ENCODE results near the gene MIDN.
A peak's percentile ranks its signal among the peaks of the same experiment; 100 is the strongest.

The MIDN gene

GRCh38 chr19:1259206-1259875 is 11.0 kb downstream of the MIDN start:
- DNase-seq (ENCODE audit: low read depth), result peak; percentile 60

- peak; percentile 48 for DNase-seq (ENCODE audit: low read depth)
Measured at GRCh38 chr19:1259876-1260748, 11.7 kb downstream of the MIDN start.

GRCh38 chr19:1260749-1261537 is 12.6 kb downstream of the MIDN start:
- DNase-seq (ENCODE audit: low read depth), result peak; percentile 97

GRCh38 chr19:1261538-1261797 is 13.1 kb downstream of the MIDN start:
- DNase-seq (ENCODE audit: low read depth), result no peak

GRCh38 chr19:1261798-1262622 is 13.6 kb downstream of the MIDN start:
- DNase-seq (ENCODE audit: low read depth), result no peak

GRCh38 chr19:1262623-1263123 is 14.3 kb downstream of the MIDN start:
- DNase-seq (ENCODE audit: low read depth), result no peak

GRCh38 chr19:1263188-1263587 is 14.8 kb downstream of the MIDN start:
- DNase-seq (ENCODE audit: low read depth), result no peak

GRCh38 chr19:1264801-1265614 is 16.6 kb downstream of the MIDN start:
- no peak for DNase-seq (ENCODE audit: low read depth)

- no peak for DNase-seq (ENCODE audit: low read depth)
Measured at GRCh38 chr19:1265615-1266128, 17.3 kb downstream of the MIDN start.

GRCh38 chr19:1266129-1266915 is 17.9 kb downstream of the MIDN start:
- DNase-seq (ENCODE audit: low read depth), result peak; percentile 81

GRCh38 chr19:1266916-1267476 is 18.6 kb downstream of the MIDN start:
- DNase-seq (ENCODE audit: low read depth), result peak; percentile 62

- no peak for DNase-seq (ENCODE audit: low read depth)
Measured at GRCh38 chr19:1267477-1268225, 19.3 kb downstream of the MIDN start.

- no peak for DNase-seq (ENCODE audit: low read depth)
Measured at GRCh38 chr19:1268226-1269064, 20.1 kb downstream of the MIDN start.

GRCh38 chr19:1269065-1269477 is 20.7 kb downstream of the MIDN start, which contains the start of gene CIRBP:
Gene CIRBP (plus strand): TSS chr19:1269332. CDS start chr19:1270934, 1,602 bp downstream.
- peak; percentile 99 for DNase-seq (ENCODE audit: low read depth)

GRCh38 chr19:1269478-1270212 is 21.3 kb downstream of the MIDN start:
- peak; percentile 83 for DNase-seq (ENCODE audit: low read depth)

- DNase-seq (ENCODE audit: low read depth), result no peak
Measured at GRCh38 chr19:1270213-1270853, 21.9 kb downstream of the MIDN start.

Data from stimulated activated CD8-positive, alpha-beta memory T cell treated with anti-CD3 and anti-CD28 coated beads, Interleukin-12 subunit alpha, Interleukin-12 subunit beta, amount 100 ng/mL, for 4 hours (primary cell).